Measurements from ENCODE around the gene HDAC2. TPM values are rescaled to one million over a fixed set of nuclear protein-coding genes. Genes with fewer than 3 reads are reported as not detected.

Gene HDAC2
- total RNA-seq, 5 donors from 2014 or later (not counting 1 experiment from before 2014, with no cell fraction given): 44.7 to 54.6 (median 50.1) TPM

- no peak for ATAC-seq (replicated peaks in 1 of 4)
- CTCF ChIA-PET: interaction anchor here in 1 of 2 donors (0.6 to 2.8 kb wide), 5 partner anchors 13 to 1727 kb away, joined by 3 to 9 read pairs (median 4); no protein-coding TSS in a partner anchor
- no peaks in the 10 kb centered on the region for H3K36me3 ChIP-seq (ENCODE audit: control insufficient read depth in 2 of 2, extremely low read depth in 1 of 2, insufficient read depth in 1 of 2, low read length in 1 of 2)
- no peaks in the 10 kb centered on the region for H3K36me3 Mint-ChIP-seq
- H3K4me1 Mint-ChIP-seq: peaks cover 0 to 5% (median 2%) of the 10 kb centered on the region in 3 donors
- peaks cover 3 to 5% of the 10 kb centered on the region in 2 donors for H3K27me3 Mint-ChIP-seq
- DNase-seq: no peak
- POLR2A ChIA-PET: no interaction called here
- no peaks in the 10 kb centered on the region for H3K9me3 Mint-ChIP-seq
- no peaks in the 10 kb centered on the region for H3K4me1 ChIP-seq (ENCODE audit: control insufficient read depth in 1 of 2, extremely low read depth in 1 of 2, insufficient read depth in 2 of 2, low read length in 2 of 2)
- H3K27ac ChIP-seq (ENCODE audit: low read length): no peak overlapping the region
- H3K9me3 ChIP-seq: no peaks in the 10 kb centered on the region
- H3K4me3 ChIP-seq (ENCODE audit: control insufficient read depth in 1 of 2, extremely low read depth in 1 of 2, low read length in 1 of 2): no peak overlapping the region
- H3K27me3 ChIP-seq (replicated peaks in 1 of 2; ENCODE audit: control insufficient read depth in 2 of 2, extremely low read depth in 1 of 2, insufficient read depth in 2 of 2, low read length in 1 of 2): no peaks in the 10 kb centered on the region
- H3K27ac Mint-ChIP-seq: no peak overlapping the region
- 90% methylated on average over 2 of the region's 6 CpGs for WGBS (ENCODE audit: insufficient coverage)
- no peak overlapping the region for H3K4me3 Mint-ChIP-seq
These were observed 63.7 kb downstream of the HDAC2 start for GRCh38 chr6:113907102-113907815.

DNA sequence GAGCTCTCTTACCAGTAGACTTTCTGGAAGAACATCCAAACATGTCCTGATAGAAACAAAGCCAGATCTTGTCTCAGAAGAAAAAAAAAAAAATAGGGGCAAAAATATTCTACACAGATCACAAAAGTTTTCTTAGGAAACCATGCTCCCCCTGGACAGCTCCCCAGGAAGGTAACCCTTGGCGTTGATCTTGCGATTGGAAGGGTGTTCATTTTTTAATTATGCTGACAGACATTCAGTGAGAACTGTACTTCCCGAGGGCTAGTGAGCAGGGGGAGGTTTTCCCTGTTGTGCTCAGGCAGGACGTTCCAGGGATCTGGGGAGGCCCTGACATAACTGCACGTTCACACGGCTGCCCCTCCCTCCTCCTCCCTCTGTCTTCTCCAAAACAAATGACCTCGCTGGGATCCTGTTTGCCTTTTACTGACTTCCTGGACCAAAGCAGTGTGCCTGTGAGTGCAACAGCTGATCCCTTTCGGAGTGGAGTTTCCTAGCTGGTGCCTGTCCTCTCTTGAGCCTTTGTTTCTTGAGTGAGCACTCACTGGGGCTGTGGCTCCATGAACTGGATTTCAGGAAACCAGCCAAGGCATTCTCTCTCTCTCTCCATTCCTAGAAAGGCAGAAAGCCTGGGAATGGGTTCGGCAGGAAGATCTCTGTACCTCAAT lies 67.2 kb downstream of the HDAC2 start:
- ATAC-seq (replicated peaks in 1 of 4): no peak
- no peaks in the 10 kb centered on the region for H3K27me3 ChIP-seq (replicated peaks in 1 of 2; ENCODE audit: control insufficient read depth in 2 of 2, extremely low read depth in 1 of 2, insufficient read depth in 2 of 2, low read length in 1 of 2)
- no peaks in the 10 kb centered on the region for H3K36me3 ChIP-seq (ENCODE audit: control insufficient read depth in 2 of 2, extremely low read depth in 1 of 2, insufficient read depth in 1 of 2, low read length in 1 of 2)
- Mint-ChIP-seq H3K9me3 (no peaks in the 10 kb centered on the region), H3K4me1 (peaks cover 0 to 1% (median 0%) of the 10 kb centered on the region in 3 donors), H3K4me3 (no peak overlapping the region), H3K27me3 (peaks cover 5% of the 10 kb centered on the region in 2 donors), H3K36me3 (no peaks in the 10 kb centered on the region), H3K27ac (no peak overlapping the region)
- no peaks in the 10 kb centered on the region for H3K4me1 ChIP-seq (ENCODE audit: control insufficient read depth in 1 of 2, extremely low read depth in 1 of 2, insufficient read depth in 2 of 2, low read length in 2 of 2)
- H3K9me3 ChIP-seq: no peaks in the 10 kb centered on the region
- 75% methylated on average over 5 of the region's 9 CpGs for WGBS (ENCODE audit: insufficient coverage)
- no peak overlapping the region for H3K27ac ChIP-seq (ENCODE audit: low read length)
- DNase-seq: no peak
- ChIA-PET CTCF (interaction anchor here in 1 of 2 donors (0.6 to 0.7 kb wide), 2 partner anchors 279 to 1995 kb away, joined by 3 to 5 read pairs; no protein-coding TSS in a partner anchor), POLR2A (no interaction called here)
- H3K4me3 ChIP-seq (ENCODE audit: control insufficient read depth in 1 of 2, extremely low read depth in 1 of 2, low read length in 1 of 2): no peak overlapping the region

GRCh38 chr6:113901482-113901881 lies 69.5 kb downstream of the HDAC2 start:
- no peak for ATAC-seq (replicated peaks in 1 of 4)
- Mint-ChIP-seq H3K36me3 (no peaks in the 10 kb centered on the region), H3K4me3 (no peak overlapping the region), H3K4me1 (no peaks in the 10 kb centered on the region), H3K27me3 (peaks cover 5 to 6% of the 10 kb centered on the region in 2 donors), H3K9me3 (no peaks in the 10 kb centered on the region), H3K27ac (no peak overlapping the region)
- Histone ChIP-seq H3K27me3 (replicated peaks in 1 of 2; ENCODE audit: control insufficient read depth in 2 of 2, extremely low read depth in 1 of 2, insufficient read depth in 2 of 2, low read length in 1 of 2) (no peaks in the 10 kb centered on the region), H3K4me3 (ENCODE audit: control insufficient read depth in 1 of 2, extremely low read depth in 1 of 2, low read length in 1 of 2) (no peak overlapping the region), H3K4me1 (ENCODE audit: control insufficient read depth in 1 of 2, extremely low read depth in 1 of 2, insufficient read depth in 2 of 2, low read length in 2 of 2) (no peaks in the 10 kb centered on the region), H3K9me3 (no peaks in the 10 kb centered on the region), H3K27ac (ENCODE audit: low read length) (no peak overlapping the region), H3K36me3 (ENCODE audit: control insufficient read depth in 2 of 2, extremely low read depth in 1 of 2, insufficient read depth in 1 of 2, low read length in 1 of 2) (no peaks in the 10 kb centered on the region)
- DNase-seq: no peak
- ChIA-PET POLR2A (no interaction called here), CTCF (interaction anchor here in 1 of 2 donors (0.5 kb wide), 1 partner anchor 559 kb away, joined by 7 read pairs; no protein-coding TSS in a partner anchor)
- WGBS (ENCODE audit: insufficient coverage): 83% methylated on average over 1 of the region's 2 CpGs

GRCh38 chr6:113894712-113895674 lies 76.0 kb downstream of the HDAC2 start:
- ChIA-PET POLR2A (no interaction called here), CTCF (no interaction called here)
- H3K9me3 ChIP-seq: no peaks in the 10 kb centered on the region
- Mint-ChIP-seq H3K27ac (no peak overlapping the region), H3K9me3 (peaks cover 0 to 11% (median 0%) of the 10 kb centered on the region in 3 donors), H3K36me3 (no peaks in the 10 kb centered on the region), H3K4me3 (no peak overlapping the region), H3K27me3 (peaks cover 12 to 19% of the 10 kb centered on the region in 2 donors), H3K4me1 (no peaks in the 10 kb centered on the region)
- no peak for DNase-seq
- H3K4me1 ChIP-seq (ENCODE audit: control insufficient read depth in 1 of 2, extremely low read depth in 1 of 2, insufficient read depth in 2 of 2, low read length in 2 of 2): no peaks in the 10 kb centered on the region
- no peak overlapping the region for H3K27ac ChIP-seq (ENCODE audit: low read length)
- 68% methylated on average over 3 of the region's 6 CpGs for WGBS (ENCODE audit: insufficient coverage)
- no peaks in the 10 kb centered on the region for H3K36me3 ChIP-seq (ENCODE audit: control insufficient read depth in 2 of 2, extremely low read depth in 1 of 2, insufficient read depth in 1 of 2, low read length in 1 of 2)
- ATAC-seq (replicated peaks in 1 of 4): no peak
- H3K4me3 ChIP-seq (ENCODE audit: control insufficient read depth in 1 of 2, extremely low read depth in 1 of 2, low read length in 1 of 2): no peak overlapping the region
- H3K27me3 ChIP-seq (replicated peaks in 1 of 2; ENCODE audit: control insufficient read depth in 2 of 2, extremely low read depth in 1 of 2, insufficient read depth in 2 of 2, low read length in 1 of 2): no peaks in the 10 kb centered on the region

DNA sequence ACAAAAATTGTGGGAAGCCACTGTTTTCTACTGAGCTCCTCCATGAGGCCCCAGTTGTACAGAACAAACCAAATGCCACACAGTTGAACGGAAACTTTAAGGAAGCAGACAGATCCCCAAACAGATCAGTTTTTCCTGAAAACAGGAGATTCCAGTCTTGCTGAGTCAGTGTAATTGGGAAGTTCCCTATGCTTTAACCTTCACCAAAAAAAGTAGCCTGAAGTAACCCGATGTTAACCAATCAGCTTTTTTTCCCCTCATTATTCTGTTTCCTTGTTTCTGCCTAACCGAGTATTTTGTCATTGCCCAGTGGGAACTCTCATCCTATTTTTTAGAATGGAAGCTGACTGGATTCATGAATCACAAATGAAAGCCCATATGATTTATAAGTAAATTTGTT lies 77.1 kb downstream of the HDAC2 start:
- Histone ChIP-seq H3K4me3 (ENCODE audit: control insufficient read depth in 1 of 2, extremely low read depth in 1 of 2, low read length in 1 of 2) (no peak overlapping the region), H3K27ac (ENCODE audit: low read length) (no peak overlapping the region), H3K9me3 (no peaks in the 10 kb centered on the region), H3K4me1 (ENCODE audit: control insufficient read depth in 1 of 2, extremely low read depth in 1 of 2, insufficient read depth in 2 of 2, low read length in 2 of 2) (no peaks in the 10 kb centered on the region), H3K27me3 (replicated peaks in 1 of 2; ENCODE audit: control insufficient read depth in 2 of 2, extremely low read depth in 1 of 2, insufficient read depth in 2 of 2, low read length in 1 of 2) (no peaks in the 10 kb centered on the region), H3K36me3 (ENCODE audit: control insufficient read depth in 2 of 2, extremely low read depth in 1 of 2, insufficient read depth in 1 of 2, low read length in 1 of 2) (no peaks in the 10 kb centered on the region)
- Mint-ChIP-seq H3K27ac (no peak overlapping the region), H3K36me3 (no peaks in the 10 kb centered on the region), H3K9me3 (peaks cover 0 to 11% (median 0%) of the 10 kb centered on the region in 3 donors), H3K4me1 (no peaks in the 10 kb centered on the region), H3K4me3 (no peak overlapping the region), H3K27me3 (peaks cover 14 to 19% of the 10 kb centered on the region in 2 donors)
- DNase-seq: no peak
- ChIA-PET POLR2A (no interaction called here), CTCF (no interaction called here)
- ATAC-seq (replicated peaks in 1 of 4): no peak
- 83% methylated on average over 2 of the region's 3 CpGs for WGBS (ENCODE audit: insufficient coverage)

GRCh38 chr6:113893451-113893850 lies 77.5 kb downstream of the HDAC2 start:
- no peaks in the 10 kb centered on the region for H3K4me1 Mint-ChIP-seq
- H3K36me3 Mint-ChIP-seq: no peaks in the 10 kb centered on the region
- DNase-seq (no peak), ATAC-seq (replicated peaks in 1 of 4) (no peak)
- POLR2A ChIA-PET: no interaction called here
- Histone ChIP-seq H3K27me3 (replicated peaks in 1 of 2; ENCODE audit: control insufficient read depth in 2 of 2, extremely low read depth in 1 of 2, insufficient read depth in 2 of 2, low read length in 1 of 2) (no peaks in the 10 kb centered on the region), H3K36me3 (ENCODE audit: control insufficient read depth in 2 of 2, extremely low read depth in 1 of 2, insufficient read depth in 1 of 2, low read length in 1 of 2) (no peaks in the 10 kb centered on the region), H3K4me1 (ENCODE audit: control insufficient read depth in 1 of 2, extremely low read depth in 1 of 2, insufficient read depth in 2 of 2, low read length in 2 of 2) (no peaks in the 10 kb centered on the region), H3K4me3 (ENCODE audit: control insufficient read depth in 1 of 2, extremely low read depth in 1 of 2, low read length in 1 of 2) (no peak overlapping the region), H3K9me3 (no peaks in the 10 kb centered on the region), H3K27ac (ENCODE audit: low read length) (no peak overlapping the region)
- CTCF ChIA-PET: no interaction called here
- H3K27me3 Mint-ChIP-seq: peaks cover 14 to 20% of the 10 kb centered on the region in 2 donors
- no peak overlapping the region for H3K27ac Mint-ChIP-seq
- H3K9me3 Mint-ChIP-seq: peaks cover 0 to 11% (median 0%) of the 10 kb centered on the region in 3 donors
- H3K4me3 Mint-ChIP-seq: no peak overlapping the region
